ENCODE data around the gene DEFB110. TPM values are rescaled to one million over a fixed set of nuclear protein-coding genes. Genes with fewer than 3 reads are reported as not detected.

The DEFB110 gene
- total RNA-seq, 1 donor from 2014 or later, result not detected

DNA sequence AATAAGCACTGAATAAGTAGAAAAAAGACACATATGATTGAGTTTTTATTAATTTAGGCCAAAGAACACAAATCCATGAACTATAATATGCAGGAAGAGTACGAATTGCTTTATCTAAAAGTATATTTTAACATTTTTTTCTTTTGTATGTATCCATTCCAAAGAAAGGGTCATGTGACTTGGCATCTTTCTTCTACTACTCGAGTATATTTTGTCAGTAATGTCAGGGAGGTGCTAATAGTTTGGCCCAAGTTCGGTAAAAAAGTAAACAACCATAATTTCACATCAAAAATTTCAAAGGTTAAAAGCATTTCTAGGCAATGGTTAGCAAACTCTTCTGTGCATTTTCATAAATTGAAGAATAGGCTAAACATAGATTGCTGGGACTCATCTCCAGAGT lies 18.7 kb downstream of the DEFB110 start:
- ChIA-PET CTCF (no interaction called here), POLR2A (no interaction called here)
- Mint-ChIP-seq H3K4me3 (no peak overlapping the region), H3K36me3 (ENCODE audit: low read depth) (no peaks in the 10 kb centered on the region), H3K4me1 (no peaks in the 10 kb centered on the region), H3K27me3 (no peaks in the 10 kb centered on the region), H3K9me3 (no peaks in the 10 kb centered on the region), H3K27ac (no peak overlapping the region)
- ATAC-seq (ENCODE audit: low read depth) (no peak), DNase-seq (no peak)
- intact Hi-C loops (cut with micrococcal nuclease), result no loop called here
- TF ChIP-seq, protein P1, sequence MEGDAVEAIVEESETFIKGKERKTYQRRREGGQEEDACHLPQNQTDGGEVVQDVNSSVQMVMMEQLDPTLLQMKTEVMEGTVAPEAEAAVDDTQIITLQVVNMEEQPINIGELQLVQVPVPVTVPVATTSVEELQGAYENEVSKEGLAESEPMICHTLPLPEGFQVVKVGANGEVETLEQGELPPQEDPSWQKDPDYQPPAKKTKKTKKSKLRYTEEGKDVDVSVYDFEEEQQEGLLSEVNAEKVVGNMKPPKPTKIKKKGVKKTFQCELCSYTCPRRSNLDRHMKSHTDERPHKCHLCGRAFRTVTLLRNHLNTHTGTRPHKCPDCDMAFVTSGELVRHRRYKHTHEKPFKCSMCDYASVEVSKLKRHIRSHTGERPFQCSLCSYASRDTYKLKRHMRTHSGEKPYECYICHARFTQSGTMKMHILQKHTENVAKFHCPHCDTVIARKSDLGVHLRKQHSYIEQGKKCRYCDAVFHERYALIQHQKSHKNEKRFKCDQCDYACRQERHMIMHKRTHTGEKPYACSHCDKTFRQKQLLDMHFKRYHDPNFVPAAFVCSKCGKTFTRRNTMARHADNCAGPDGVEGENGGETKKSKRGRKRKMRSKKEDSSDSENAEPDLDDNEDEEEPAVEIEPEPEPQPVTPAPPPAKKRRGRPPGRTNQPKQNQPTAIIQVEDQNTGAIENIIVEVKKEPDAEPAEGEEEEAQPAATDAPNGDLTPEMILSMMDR (IDR thresholded peaks at IDR 0.05), result no peak

DNA sequence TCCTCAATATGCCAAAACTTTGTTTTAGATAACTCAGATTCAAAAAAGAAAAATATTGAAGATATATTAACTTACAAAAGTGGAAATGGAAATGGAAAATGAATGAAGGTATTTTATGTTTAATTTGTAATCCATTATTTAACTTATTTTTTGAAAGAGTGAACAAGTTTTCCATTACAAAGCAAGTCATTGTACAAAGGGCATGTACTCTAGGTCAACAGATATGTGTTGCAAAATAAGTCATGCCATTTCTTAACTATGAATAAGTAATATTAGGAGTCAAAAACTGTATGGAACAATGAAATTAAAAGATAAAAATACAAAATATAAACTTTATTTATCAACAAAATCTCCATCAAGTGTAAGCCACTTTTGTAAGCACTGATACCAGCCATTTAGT lies 26.5 kb downstream of the DEFB110 start:
- no peak overlapping the region for H3K27ac Mint-ChIP-seq
- ChIA-PET CTCF (no interaction called here), POLR2A (no interaction called here)
- H3K36me3 Mint-ChIP-seq (ENCODE audit: low read depth), result no peaks in the 10 kb centered on the region
- ATAC-seq (ENCODE audit: low read depth) (no peak), DNase-seq (no peak)
- intact Hi-C loops (cut with micrococcal nuclease), result no loop called here
- no peaks in the 10 kb centered on the region for H3K4me1 Mint-ChIP-seq
- H3K9me3 Mint-ChIP-seq, result no peaks in the 10 kb centered on the region
- no peak overlapping the region for H3K4me3 Mint-ChIP-seq
- TF ChIP-seq, protein P1 (IDR thresholded peaks at IDR 0.05), result no peak
- no peaks in the 10 kb centered on the region for H3K27me3 Mint-ChIP-seq

DNA sequence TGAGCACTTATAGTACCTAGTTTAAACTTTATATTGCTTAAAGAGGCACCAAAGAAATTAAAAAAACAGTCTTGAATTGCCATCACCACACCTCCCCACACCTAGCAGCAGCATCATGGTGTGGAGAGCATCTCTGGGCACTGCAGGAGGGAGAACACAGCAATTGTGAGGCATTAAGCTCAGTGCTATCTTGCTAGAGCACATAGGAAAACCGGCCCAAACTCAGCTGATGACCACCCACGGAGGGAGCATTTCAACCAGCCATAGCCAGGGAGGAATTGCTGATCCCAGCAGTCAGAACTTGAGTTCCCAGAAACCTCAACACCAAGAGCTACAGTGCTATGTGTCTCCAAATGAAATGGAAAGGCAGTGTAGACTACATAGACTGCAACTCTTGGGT lies 32.9 kb downstream of the DEFB110 start:
- TF ChIP-seq, protein P1 (IDR thresholded peaks at IDR 0.05), result no peak
- Mint-ChIP-seq H3K4me3 (no peak overlapping the region), H3K36me3 (ENCODE audit: low read depth) (no peaks in the 10 kb centered on the region), H3K4me1 (no peaks in the 10 kb centered on the region), H3K27ac (no peak overlapping the region), H3K9me3 (no peaks in the 10 kb centered on the region), H3K27me3 (no peaks in the 10 kb centered on the region)
- no peak for ATAC-seq (ENCODE audit: low read depth)
- intact Hi-C loops (cut with micrococcal nuclease), result no loop called here
- no peak for DNase-seq
- ChIA-PET CTCF (no interaction called here), POLR2A (no interaction called here)

DNA sequence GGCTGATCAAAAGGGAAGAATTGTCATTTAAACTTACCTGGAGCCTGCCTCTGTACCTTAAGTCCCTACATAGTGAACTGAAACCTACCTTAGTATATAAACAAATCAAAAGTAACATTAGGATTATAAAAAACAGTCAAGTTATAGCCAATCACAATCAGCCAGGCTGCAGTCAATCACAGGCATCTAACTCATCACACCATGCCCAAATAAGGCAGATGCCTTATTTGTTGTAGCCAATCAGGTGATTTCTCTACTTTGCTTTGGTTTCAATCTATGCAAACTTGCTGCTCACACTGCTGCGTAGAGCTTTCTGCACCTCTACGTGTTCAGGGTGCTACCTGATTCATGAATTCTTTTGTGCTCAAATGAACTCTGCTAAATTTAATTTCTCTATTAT lies 34.0 kb downstream of the DEFB110 start:
- H3K27me3 Mint-ChIP-seq, result no peaks in the 10 kb centered on the region
- H3K9me3 Mint-ChIP-seq, result no peaks in the 10 kb centered on the region
- H3K4me3 Mint-ChIP-seq, result no peak overlapping the region
- no peaks in the 10 kb centered on the region for H3K36me3 Mint-ChIP-seq (ENCODE audit: low read depth)
- DNase-seq (no peak), ATAC-seq (ENCODE audit: low read depth) (no peak)
- TF ChIP-seq, protein P1 (IDR thresholded peaks at IDR 0.05), result no peak
- POLR2A ChIA-PET, result no interaction called here
- CTCF ChIA-PET, result no interaction called here
- no peak overlapping the region for H3K27ac Mint-ChIP-seq
- no peaks in the 10 kb centered on the region for H3K4me1 Mint-ChIP-seq
- intact Hi-C loops (cut with micrococcal nuclease), result no loop called here

DNA sequence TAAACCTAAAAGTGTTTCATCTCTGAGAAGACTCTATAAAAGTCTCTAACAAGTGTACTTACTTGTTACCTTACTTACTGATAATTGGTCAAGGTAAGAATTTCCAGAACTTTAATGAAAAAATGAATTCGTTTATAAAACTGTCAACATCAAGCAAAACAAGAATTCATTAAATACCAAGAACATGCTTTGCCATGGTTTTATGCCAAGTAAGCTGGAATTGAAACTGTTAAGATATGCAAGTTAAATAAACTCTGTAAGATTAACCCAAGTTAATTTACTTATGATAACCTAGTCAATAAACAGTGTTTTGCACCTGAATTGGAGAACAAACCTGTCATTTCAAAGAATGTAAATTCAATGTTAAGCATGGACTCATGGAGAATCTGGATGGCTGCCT lies 35.2 kb downstream of the DEFB110 start:
- no peaks in the 10 kb centered on the region for H3K9me3 Mint-ChIP-seq
- no peaks in the 10 kb centered on the region for H3K27me3 Mint-ChIP-seq
- CTCF ChIA-PET, result no interaction called here
- H3K4me3 Mint-ChIP-seq, result no peak overlapping the region
- TF ChIP-seq, protein P1 (IDR thresholded peaks at IDR 0.05), result no peak
- POLR2A ChIA-PET, result no interaction called here
- H3K4me1 Mint-ChIP-seq, result no peaks in the 10 kb centered on the region
- no peaks in the 10 kb centered on the region for H3K36me3 Mint-ChIP-seq (ENCODE audit: low read depth)
- intact Hi-C loops (cut with micrococcal nuclease), result no loop called here
- H3K27ac Mint-ChIP-seq, result no peak overlapping the region
- ATAC-seq (ENCODE audit: low read depth) (no peak), DNase-seq (no peak)
